Progenitor cell of endocrine pancreas (in vitro differentiated cells): ENCODE results near the gene SLC25A19. TPM values are rescaled to one million over a fixed set of nuclear protein-coding genes. Genes with fewer than 3 reads are reported as not detected.

Source experiments
- DNase-seq: peaks from one replicate; pipeline ENCODE4 v3.0.0; 2021; ENCODE audit warnings: low spot score; ENCODE audit not compliant: unreplicated experiment
- H3K27ac Mint-ChIP-seq: 2 replicates; pipeline ENCODE4 v1.8.0; 2021; ENCODE audit warnings: mild to moderate bottlenecking, moderate library complexity, mixed read lengths
- H3K27me3 Mint-ChIP-seq: 2 replicates; pipeline ENCODE4 v1.8.0; 2021; ENCODE audit warnings: mixed read lengths
- H3K36me3 Mint-ChIP-seq: 2 replicates; pipeline ENCODE4 v1.8.0; 2022; ENCODE audit warnings: mixed read lengths; ENCODE audit not compliant: insufficient read depth
- H3K4me1 Mint-ChIP-seq: 2 replicates; pipeline ENCODE4 v1.8.0; 2021; ENCODE audit warnings: low read depth, mixed read lengths
- H3K4me3 Mint-ChIP-seq: 2 replicates; pipeline ENCODE4 v1.8.0; 2021; ENCODE audit warnings: low read depth, mild to moderate bottlenecking, moderate library complexity, mixed read lengths
- H3K9me3 Mint-ChIP-seq: 2 replicates; pipeline ENCODE4 v1.8.0; 2021; ENCODE audit warnings: low read depth, mixed read lengths
- total RNA-seq: library from RNA; stranded (reverse); gene quantifications from 2 replicates; pipeline ENCODE4 v1.2.1, GENCODE V29; 2021
- TF ChIP-seq, protein P1 (sequence below): fragments of 200-600 bp; sonication (generic); IDR thresholded peaks from one replicate; pipeline ENCODE4 v1.5.0; 2021; ENCODE audit warnings: antibody characterized with exemption, mild to moderate bottlenecking; ENCODE audit not compliant: unreplicated experiment

The SLC25A19 gene
- total RNA-seq, 1 donor from 2014 or later = 18.4 TPM

- Mint-ChIP-seq H3K27me3 (no peaks in the 10 kb centered on the region), H3K27ac (no peak overlapping the region), H3K4me3 (no peak overlapping the region), H3K36me3 (peaks cover 10% of the 10 kb centered on the region), H3K9me3 (no peaks in the 10 kb centered on the region), H3K4me1 (peaks cover 4% of the 10 kb centered on the region)
- no peak for DNase-seq
- TF ChIP-seq, protein P1, sequence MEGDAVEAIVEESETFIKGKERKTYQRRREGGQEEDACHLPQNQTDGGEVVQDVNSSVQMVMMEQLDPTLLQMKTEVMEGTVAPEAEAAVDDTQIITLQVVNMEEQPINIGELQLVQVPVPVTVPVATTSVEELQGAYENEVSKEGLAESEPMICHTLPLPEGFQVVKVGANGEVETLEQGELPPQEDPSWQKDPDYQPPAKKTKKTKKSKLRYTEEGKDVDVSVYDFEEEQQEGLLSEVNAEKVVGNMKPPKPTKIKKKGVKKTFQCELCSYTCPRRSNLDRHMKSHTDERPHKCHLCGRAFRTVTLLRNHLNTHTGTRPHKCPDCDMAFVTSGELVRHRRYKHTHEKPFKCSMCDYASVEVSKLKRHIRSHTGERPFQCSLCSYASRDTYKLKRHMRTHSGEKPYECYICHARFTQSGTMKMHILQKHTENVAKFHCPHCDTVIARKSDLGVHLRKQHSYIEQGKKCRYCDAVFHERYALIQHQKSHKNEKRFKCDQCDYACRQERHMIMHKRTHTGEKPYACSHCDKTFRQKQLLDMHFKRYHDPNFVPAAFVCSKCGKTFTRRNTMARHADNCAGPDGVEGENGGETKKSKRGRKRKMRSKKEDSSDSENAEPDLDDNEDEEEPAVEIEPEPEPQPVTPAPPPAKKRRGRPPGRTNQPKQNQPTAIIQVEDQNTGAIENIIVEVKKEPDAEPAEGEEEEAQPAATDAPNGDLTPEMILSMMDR = no peak
These were observed 42.8 kb downstream of the SLC25A19 start for GRCh38 chr17:75246404-75246803.

DNA sequence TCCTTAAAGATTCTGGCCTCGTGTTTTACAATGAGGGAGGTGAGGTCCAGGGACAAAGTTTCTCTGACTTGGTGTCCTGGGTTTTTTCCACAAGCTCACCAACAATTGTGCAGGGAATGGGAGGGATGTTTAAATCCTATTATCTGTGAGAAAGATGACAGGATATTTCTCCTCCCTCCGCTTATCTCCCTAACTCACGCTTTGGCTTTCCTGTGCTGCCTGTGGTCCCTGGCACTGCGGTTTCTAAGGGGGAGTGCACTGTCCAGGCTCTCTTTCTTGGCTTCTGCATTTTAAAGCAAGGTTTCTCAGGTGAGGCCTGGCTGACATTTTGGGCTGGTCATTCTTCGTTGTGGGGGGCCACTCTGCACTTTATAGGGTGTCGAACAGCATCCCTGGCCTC is 44.2 kb downstream of the SLC25A19 start:
- no peaks in the 10 kb centered on the region for H3K9me3 Mint-ChIP-seq
- H3K4me3 Mint-ChIP-seq = no peak overlapping the region
- no peak overlapping the region for H3K27ac Mint-ChIP-seq
- TF ChIP-seq, protein P1 = no peak
- H3K4me1 Mint-ChIP-seq = no peaks in the 10 kb centered on the region
- no peak for DNase-seq
- H3K36me3 Mint-ChIP-seq = peaks cover 13% of the 10 kb centered on the region
- no peaks in the 10 kb centered on the region for H3K27me3 Mint-ChIP-seq

DNA sequence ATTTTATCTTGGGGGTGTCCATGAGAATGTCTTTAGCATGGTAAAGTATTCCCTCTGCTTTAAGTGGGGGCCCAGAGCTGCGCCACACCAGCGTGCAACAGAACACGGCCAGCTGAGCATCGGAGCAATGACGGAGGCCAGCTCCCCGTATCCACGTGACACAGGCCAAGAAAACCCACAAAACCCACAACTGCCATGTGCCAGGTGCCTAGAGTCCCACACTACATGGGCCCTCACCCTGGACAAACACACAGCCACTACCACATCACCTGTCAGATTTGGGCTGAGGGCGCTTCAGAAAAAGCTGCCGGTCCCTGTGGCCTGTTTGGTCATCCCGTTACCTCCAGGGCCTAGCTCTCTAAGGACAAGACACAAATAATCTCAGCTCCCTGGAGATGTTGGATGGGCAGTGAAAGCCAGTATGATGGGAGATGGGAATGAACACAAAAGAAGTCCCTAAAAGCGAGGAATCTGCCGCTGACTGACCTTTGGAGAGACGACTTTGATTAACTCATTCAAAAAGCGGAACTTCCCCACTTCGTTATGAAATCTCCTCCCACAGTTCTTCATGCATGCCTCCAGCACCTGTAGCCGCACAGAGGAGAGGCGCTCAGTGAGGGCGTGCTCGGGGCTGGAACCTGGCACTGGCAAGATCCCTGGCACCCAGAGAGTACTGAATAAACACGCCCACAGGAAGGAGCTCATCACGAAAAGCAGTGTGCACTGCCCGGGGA is 44.9 kb downstream of the SLC25A19 start:
- no peak overlapping the region for H3K27ac Mint-ChIP-seq
- H3K36me3 Mint-ChIP-seq = peaks cover 13% of the 10 kb centered on the region

DNA sequence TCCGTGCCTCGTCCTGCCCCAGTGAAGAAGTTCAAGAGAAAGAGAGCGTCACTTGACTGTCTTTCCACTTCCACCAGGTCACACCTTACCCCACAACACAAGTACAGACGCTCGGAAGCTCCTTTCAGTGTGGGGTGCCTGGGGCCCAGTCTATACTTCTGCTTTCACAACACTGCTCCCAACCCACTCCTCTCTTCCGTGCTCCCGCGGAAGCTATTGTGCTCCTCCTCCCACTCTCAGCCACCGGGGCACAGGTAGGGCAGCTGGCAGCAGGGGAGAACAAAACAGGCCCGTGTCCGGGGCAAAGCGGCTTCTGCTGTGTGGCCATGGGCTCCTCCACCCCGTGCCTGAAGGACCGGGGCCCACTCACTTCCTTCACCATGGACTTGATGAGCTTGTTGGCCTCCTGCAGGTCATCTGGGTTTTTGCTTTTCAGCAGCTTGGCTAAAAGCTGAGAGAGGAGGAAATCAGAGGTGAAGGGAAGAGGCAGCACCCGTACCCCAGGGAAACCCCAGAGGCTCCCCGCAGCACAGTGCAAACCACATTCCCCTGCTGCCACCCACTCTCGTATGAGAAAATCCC is 46.7 kb downstream of the SLC25A19 start:
- Mint-ChIP-seq H3K4me3 (no peak overlapping the region), H3K27ac (no peak overlapping the region), H3K36me3 (peaks cover 15% of the 10 kb centered on the region)

More for the DNA sequence above, 44.9 kb downstream of the SLC25A19 start:
- no peak for DNase-seq
- TF ChIP-seq, protein P1 = no peak
- no peak overlapping the region for H3K4me3 Mint-ChIP-seq
- no peaks in the 10 kb centered on the region for H3K27me3 Mint-ChIP-seq
- no peaks in the 10 kb centered on the region for H3K9me3 Mint-ChIP-seq
- H3K4me1 Mint-ChIP-seq = no peaks in the 10 kb centered on the region

GRCh38 chr17:75241996-75242460 is 47.2 kb downstream of the SLC25A19 start:
- Mint-ChIP-seq H3K27ac (no peak overlapping the region), H3K9me3 (no peaks in the 10 kb centered on the region), H3K4me3 (no peak overlapping the region), H3K27me3 (no peaks in the 10 kb centered on the region), H3K36me3 (peaks cover 15% of the 10 kb centered on the region), H3K4me1 (no peaks in the 10 kb centered on the region)
- DNase-seq = no peak
- TF ChIP-seq, protein P1 = no peak

More for the DNA sequence above, 46.7 kb downstream of the SLC25A19 start:
- no peaks in the 10 kb centered on the region for H3K27me3 Mint-ChIP-seq
- H3K4me1 Mint-ChIP-seq = no peaks in the 10 kb centered on the region
- TF ChIP-seq, protein P1 = no peak
- no peak for DNase-seq
- no peaks in the 10 kb centered on the region for H3K9me3 Mint-ChIP-seq
